Astrocyte (in vitro differentiated cells and primary cell): Measurements from ENCODE around the gene NPRL2.

Source experiments
- CTCF ChIP-seq: IDR thresholded peaks from 2 replicates; pipeline ENCODE4 v1.5.1; 2011; ENCODE audit warnings: low read depth, mild to moderate bottlenecking, inconsistent platforms, low read length, moderate library complexity; ENCODE audit not compliant: insufficient read depth
- EZH2 ChIP-seq: IDR thresholded peaks from 2 replicates; pipeline ENCODE4 v1.6.1; 2012; ENCODE audit warnings: mild to moderate bottlenecking, low read length, inconsistent platforms; ENCODE audit not compliant: insufficient read depth

DNA sequence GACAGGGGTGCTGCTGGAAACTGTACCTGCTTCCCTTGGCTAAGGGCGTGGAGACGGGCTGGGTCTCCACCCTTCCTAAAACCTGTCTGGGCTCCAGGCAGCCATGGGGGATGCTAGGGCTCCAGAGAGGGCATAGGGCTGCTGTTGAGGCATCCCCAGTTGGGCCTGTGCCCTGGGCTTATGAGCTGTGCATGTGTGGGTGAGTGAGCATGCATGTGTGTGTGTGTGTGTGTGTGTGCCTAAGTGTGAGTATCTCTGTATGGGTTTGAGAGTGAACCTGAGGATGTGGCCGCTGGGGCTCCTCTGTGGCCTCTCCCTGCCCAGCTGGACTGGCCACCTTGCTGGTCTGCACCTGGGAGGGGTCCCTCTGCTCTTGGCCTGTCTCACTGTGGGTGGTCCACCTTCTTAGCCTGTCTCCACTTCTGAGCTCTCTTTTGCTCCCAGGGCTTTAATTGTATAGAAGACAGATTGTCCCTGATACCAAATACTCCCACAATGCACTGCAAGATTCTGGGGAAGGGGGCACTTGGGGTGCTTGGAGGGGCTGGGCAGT is 20.6 kb upstream of the NPRL2 start:
- TF ChIP-seq CTCF (no peak), EZH2 (no peak)
